IMR-90 (cell line): ENCODE results near the gene LRRC4. TPM values are rescaled to one million over a fixed set of nuclear protein-coding genes. Genes with fewer than 3 reads are reported as not detected.

Experiments used
- ATAC-seq: fragments of 200-7000 bp; cut with Tn5 transposase; 2 replicates; pipeline ENCODE4 v1.9.1; 2020; ENCODE audit warnings: low read depth, mild to moderate bottlenecking, moderate library complexity
- BruUV-seq: library from RNA; stranded (reverse); fragments of 400-500 nt; replicated peaks from 2 replicates; lab custom pipeline; 2021; lab: Mats Ljungman, UMichigan
- CTCF ChIA-PET: fragments of 300-600 bp; formaldehyde crosslinking; extraction: SDS; loops from one replicate; lab custom pipeline; 2021; ENCODE audit warnings: antibody characterized with exemption; lab: Yijun Ruan, JAX
- POLR2A ChIA-PET: fragments of 300-600 bp; sonication (Branson Sonifier 250); formaldehyde crosslinking; loops from one replicate; lab custom pipeline; 2022; ENCODE audit warnings: antibody characterized with exemption; ENCODE audit not compliant: unreplicated experiment; lab: Charles Lee
- DNase-seq: peaks from one replicate; pipeline ENCODE4 v3.0.0; 2013
- H2AFZ ChIP-seq: replicated peaks from 2 replicates; pipeline ENCODE3; 2013; ENCODE audit warnings: low read length, mild to moderate bottlenecking; ENCODE audit not compliant: poor library complexity
- H2AK5ac ChIP-seq: 2 replicates; pipeline ENCODE4 v1.6.1; 2013; ENCODE audit warnings: low read depth, low read length, inconsistent platforms
- H2AK9ac ChIP-seq: replicated peaks from 2 replicates; pipeline ENCODE3; 2013; ENCODE audit warnings: mild to moderate bottlenecking, low read depth, low read length, moderate library complexity; ENCODE audit not compliant: poor library complexity
- H2BK120ac ChIP-seq: 2 replicates; pipeline ENCODE4 v1.6.1; 2013; ENCODE audit warnings: low read depth, low read length, inconsistent platforms
- H2BK15ac ChIP-seq: 3 replicates; pipeline ENCODE4 v1.6.1; 2013; ENCODE audit warnings: low read depth, low read length, inconsistent platforms
- H2BK20ac ChIP-seq: 2 replicates; pipeline ENCODE4 v1.6.1; 2013; ENCODE audit warnings: low read depth, mild to moderate bottlenecking, inconsistent platforms, low read length, moderate library complexity
- H2BK5ac ChIP-seq: 2 replicates; pipeline ENCODE4 v1.6.1; 2013; ENCODE audit warnings: mild to moderate bottlenecking, low read depth, low read length, inconsistent platforms; ENCODE audit not compliant: poor library complexity, severe bottlenecking
- H3K14ac ChIP-seq: replicated peaks from 2 replicates; pipeline ENCODE4 v1.6.1; 2013; ENCODE audit warnings: low read depth, low read length, inconsistent platforms
- H3K18ac ChIP-seq: 2 replicates; pipeline ENCODE4 v1.6.1; 2013; ENCODE audit warnings: low read depth, low read length, control low read depth
- H3K23ac ChIP-seq: 2 replicates; pipeline ENCODE4 v1.6.1; 2013; ENCODE audit warnings: low read depth, low read length, inconsistent platforms
- H3K27ac ChIP-seq: 2 replicates; pipeline ENCODE4 v1.5.1; 2013; ENCODE audit warnings: mild to moderate bottlenecking, control low read depth, low read length; ENCODE audit not compliant: insufficient read depth
- H3K27me3 ChIP-seq: 2 replicates; pipeline ENCODE4 v1.6.1; 2013; ENCODE audit warnings: low read length; ENCODE audit not compliant: control insufficient read depth, insufficient read depth
- H3K36me3 ChIP-seq: 2 replicates; pipeline ENCODE4 v1.6.1; 2013; ENCODE audit warnings: low read length, mixed read lengths; ENCODE audit not compliant: control insufficient read depth, insufficient read depth
- H3K4ac ChIP-seq: 2 replicates; pipeline ENCODE4 v1.6.1; 2013; ENCODE audit warnings: low read depth, low read length, inconsistent platforms
- H3K4me1 ChIP-seq: 2 replicates; pipeline ENCODE4 v1.6.1; 2013; ENCODE audit warnings: low read length, mixed read lengths; ENCODE audit not compliant: control insufficient read depth, insufficient read depth
- H3K4me2 ChIP-seq: 2 replicates; pipeline ENCODE4 v1.6.1; 2013; ENCODE audit warnings: low read depth, mild to moderate bottlenecking, control low read depth, low read length, moderate library complexity
- H3K4me3 ChIP-seq: 2 replicates; pipeline ENCODE4 v1.5.1; 2013; ENCODE audit warnings: low read depth, mild to moderate bottlenecking, control low read depth, low read length, moderate library complexity; ENCODE audit not compliant: insufficient read depth
- H3K56ac ChIP-seq: 2 replicates; pipeline ENCODE4 v1.6.1; 2013; ENCODE audit warnings: low read length, inconsistent platforms; ENCODE audit not compliant: insufficient read depth; ENCODE audit errors: extremely low read depth
- H3K79me1 ChIP-seq, 2 experiments: 2 replicates each; pipeline ENCODE4 v1.6.1; 2013; ENCODE audit warnings: low read length in 2 of 2, inconsistent platforms in 1 of 2, low read depth in 1 of 2
- H3K9ac ChIP-seq: 2 replicates; pipeline ENCODE4 v1.6.1; 2013; ENCODE audit warnings: low read depth, low read length, control low read depth
- H3K9me1 ChIP-seq: 2 replicates; pipeline ENCODE4 v1.6.1; 2013; ENCODE audit warnings: low read length, inconsistent platforms; ENCODE audit not compliant: insufficient read depth
- H3K9me3 ChIP-seq: 2 replicates; pipeline ENCODE4 v1.6.1; 2013; ENCODE audit warnings: low read length; ENCODE audit not compliant: control insufficient read depth, insufficient read depth
- H4K20me1 ChIP-seq: 2 replicates; pipeline ENCODE4 v1.6.1; 2013; ENCODE audit warnings: low read length, inconsistent platforms; ENCODE audit not compliant: insufficient read depth
- H4K5ac ChIP-seq: 2 replicates; pipeline ENCODE4 v1.6.1; 2013; ENCODE audit warnings: mild to moderate bottlenecking, low read depth, low read length, control low read depth
- H4K8ac ChIP-seq, 2 experiments: 2 replicates each; pipeline ENCODE4 v1.6.1; 2013; ENCODE audit warnings: low read depth in 2 of 2, low read length in 2 of 2, control low read depth in 1 of 2, inconsistent platforms in 1 of 2
- H4K91ac ChIP-seq: 2 replicates; pipeline ENCODE4 v1.6.1; 2013; ENCODE audit warnings: low read depth, low read length, inconsistent platforms; ENCODE audit not compliant: insufficient read depth
- CEBPB ChIP-seq: IDR thresholded peaks from 2 replicates; pipeline ENCODE4 v1.6.1; 2012; ENCODE audit warnings: low read depth, low read length, improper control_type of control experiment
- CHD1 ChIP-seq: IDR thresholded peaks from 2 replicates; pipeline ENCODE4 v1.6.1; 2012; ENCODE audit warnings: low read depth, low read length, improper control_type of control experiment
- CTCF ChIP-seq: conservative IDR thresholded peaks from 2 replicates; pipeline ENCODE4 v1.5.1; 2012; ENCODE audit warnings: mild to moderate bottlenecking, low read depth, low read length, improper control_type of control experiment
- ELK1 ChIP-seq: fragments of 150-350 bp; IDR thresholded peaks from 2 replicates; pipeline ENCODE4 v1.6.1; 2016; ENCODE audit warnings: low read depth, mild to moderate bottlenecking, low read length, moderate library complexity, borderline replicate concordance
- FOS ChIP-seq: fragments of 150-350 bp; IDR thresholded peaks from 2 replicates; pipeline ENCODE4 v1.6.1; 2016; ENCODE audit warnings: low read depth, low read length
- MAFK ChIP-seq: IDR thresholded peaks from 2 replicates; pipeline ENCODE4 v1.6.1; 2012; ENCODE audit warnings: low read depth, low read length, improper control_type of control experiment
- MAZ ChIP-seq: IDR thresholded peaks from 2 replicates; pipeline ENCODE4 v1.6.1; 2012; ENCODE audit warnings: low read depth, mild to moderate bottlenecking, low read length, improper control_type of control experiment, moderate library complexity, borderline replicate concordance
- MXI1 ChIP-seq: IDR thresholded peaks from 2 replicates; pipeline ENCODE4 v1.6.1; 2012; ENCODE audit warnings: low read depth, mild to moderate bottlenecking, low read length, moderate library complexity, borderline replicate concordance
- NFE2L2 ChIP-seq: fragments of 150-350 bp; IDR thresholded peaks from 2 replicates; pipeline ENCODE4 v1.6.1; 2016; ENCODE audit warnings: low read depth, mild to moderate bottlenecking, low read length
- POLR2A ChIP-seq: IDR thresholded peaks from 2 replicates; pipeline ENCODE4 v1.6.1; 2012; ENCODE audit warnings: mild to moderate bottlenecking, low read depth, low read length
- RAD21 ChIP-seq: IDR thresholded peaks from 2 replicates; pipeline ENCODE4 v1.6.1; 2012; ENCODE audit warnings: low read length, improper control_type of control experiment
- RCOR1 ChIP-seq: IDR thresholded peaks from 2 replicates; pipeline ENCODE4 v1.6.1; 2012; ENCODE audit warnings: mild to moderate bottlenecking, low read length, improper control_type of control experiment; ENCODE audit not compliant: insufficient replicate concordance
- RFX5 ChIP-seq: IDR thresholded peaks from 2 replicates; pipeline ENCODE4 v1.8.0; 2012; ENCODE audit warnings: low read depth, mild to moderate bottlenecking, low read length, moderate library complexity
- SMC3 ChIP-seq: fragments of 150-350 bp; IDR thresholded peaks from 2 replicates; pipeline ENCODE4 v1.6.1; 2016; ENCODE audit warnings: low read depth, mild to moderate bottlenecking, antibody characterized with exemption, low read length, moderate library complexity
- USF2 ChIP-seq: fragments of 150-350 bp; IDR thresholded peaks from 2 replicates; pipeline ENCODE4 v1.6.1; 2017; ENCODE audit warnings: mild to moderate bottlenecking, antibody characterized with exemption, low read length, low read depth
- WGBS, 2 experiments: methylation state at CpG; one replicate each; pipeline versions ENCODE4 v1.1.5 to v1.1.7; 2013; ENCODE audit warnings: missing lambda C conversion rate in 2 of 2; ENCODE audit not compliant: insufficient read length in 1 of 2; ENCODE audit errors: extremely low coverage in 2 of 2; 5-methylcytosine and 5-hydroxymethylcytosine counted together
- dilution Hi-C: fragments of 300-500 bp; cut with HindIII; formaldehyde crosslinking; loops from one replicate; pipeline ENCODE4 v1.14.3; 2018; ENCODE audit warnings: low sequenced_read_pairs; ENCODE audit not compliant: unreplicated experiment
- in situ Hi-C: fragments of 300-500 bp; cut with MboI; formaldehyde crosslinking; loops from 3 replicates; pipeline ENCODE4 v1.14.3; 2019; ENCODE audit warnings: low sequenced_read_pairs, inconsistent platforms, mixed read lengths
- intact Hi-C: fragments of 100-400 bp; cut with micrococcal nuclease; formaldehyde crosslinking; loops from 2 replicates; pipeline ENCODE4 v1.10.0; 2022
- polyA plus RNA-seq, 3 experiments: library from polyadenylated mRNA; depleted of rRNA; stranded (reverse); fragments of >200 nt; gene quantifications; 2 replicates each; pipeline ENCODE4 v1.2.3, GENCODE V29; 2012; ENCODE audit warnings: low replicate concordance in 1 of 3
- total RNA-seq: library from RNA; depleted of rRNA; stranded (reverse); fragments of >200 nt; gene quantifications from 2 replicates; pipeline ENCODE4 v1.2.3, GENCODE V29; 2012

The LRRC4 gene
- total and polyA plus RNA-seq, 2 of the 4 experiments (the other 2 are of a cell fraction) = 0.54 to 0.55 TPM

GRCh38 chr7:128033246-128033645 lies 2.0 kb upstream of the LRRC4 start:
- H3K9me3 ChIP-seq = no peaks in the 10 kb centered on the region
- no peak overlapping the region for H2AFZ ChIP-seq
- H3K9ac ChIP-seq = no peak overlapping the region
- WGBS, 2 experiments = 80% methylated on average over 1 of the region's 9 CpGs; no CpG with 5 or more reads in 1 of the 2 experiments
- no peaks in the 10 kb centered on the region for H3K27me3 ChIP-seq
- H3K9me1 ChIP-seq = peaks cover 12% of the 10 kb centered on the region; the same call in 1 of the 2 replicates
- CTCF ChIA-PET = no interaction called here
- H2BK20ac ChIP-seq = no peak overlapping the region
- TF ChIP-seq CHD1 (no peak), MAFK (no peak), CTCF (no peak), ELK1 (no peak), MXI1 (no peak), FOS (no peak), CEBPB (no peak), NFE2L2 (no peak), RAD21 (no peak), USF2 (no peak), POLR2A (no peak), RCOR1 (no peak), RFX5 (no peak), MAZ (no peak), SMC3 (no peak)
- H4K5ac ChIP-seq = no peak overlapping the region
- H3K4ac ChIP-seq = no peak overlapping the region
- no peak overlapping the region for H2BK15ac ChIP-seq
- intact Hi-C loops (loop anchor here (5.0 to 10.0 kb wide), 2 partner anchors 326 to 448 kb away; partner anchors contain the start of genes ARF5 and GCC1), dilution Hi-C loops (no loop called here), in situ Hi-C loops (no loop called here)
- no peak overlapping the region for H3K4me3 ChIP-seq
- POLR2A ChIA-PET = interaction anchor here (0.6 kb wide), 1 partner anchor 18 kb away, joined by 3 read pairs; no protein-coding TSS in a partner anchor
- no peak overlapping the region for H3K4me2 ChIP-seq
- H3K4me1 ChIP-seq = peaks cover 5% of the 10 kb centered on the region; the same call in 1 of the 2 replicates
- peaks cover 6% of the 10 kb centered on the region for H3K36me3 ChIP-seq
- H2AK9ac ChIP-seq = no peak overlapping the region
- no peak overlapping the region; the same call in 1 of the 2 replicates for H3K23ac ChIP-seq
- peaks cover 44 to 63% of the 10 kb centered on the region in 2 experiments for H3K79me1 ChIP-seq
- DNase-seq (no peak), ATAC-seq (no peak)
- no peak overlapping the region for H2BK5ac ChIP-seq
- H3K18ac ChIP-seq = no peak overlapping the region
- no peak overlapping the region for H3K14ac ChIP-seq
- no peak overlapping the region for H3K56ac ChIP-seq
- no peak overlapping the region for H3K27ac ChIP-seq
- H2BK120ac ChIP-seq = no peak overlapping the region
- BruUV-seq = no TSS peak
- H2AK5ac ChIP-seq = no peak overlapping the region
- H4K91ac ChIP-seq = no peak overlapping the region
- no peak overlapping the region for H4K8ac ChIP-seq
- H4K20me1 ChIP-seq = peaks cover 72% of the 10 kb centered on the region
